ENCODE results near the gene MS4A12.
"Not testable (repeated sequence)": the region's sequence is repeated elsewhere in the genome, so short reads cannot be mapped to it uniquely, and the experiment has no call there.

Gene MS4A12

GRCh38 chr11:60492488-60493009 is at the start of gene MS4A12:
Gene MS4A12 (plus strand): TSS chr11:60492778. CDS start chr11:60497319, 4,541 bp downstream.
- no peak for DNase-seq

GRCh38 chr11:60447070-60447469 is 45.5 kb upstream of the MS4A12 start:
- no peak for DNase-seq

GRCh38 chr11:60447846-60448245 is 44.7 kb upstream of the MS4A12 start:
- no peak for DNase-seq

GRCh38 chr11:60451185-60451584 is 41.4 kb upstream of the MS4A12 start:
- DNase-seq = not testable (repeated sequence)

- no peak for DNase-seq
Observed at GRCh38 chr11:60454212-60454611, 38.4 kb upstream of the MS4A12 start.

- no peak for DNase-seq
Observed at GRCh38 chr11:60455531-60456042, 37.0 kb upstream of the MS4A12 start, which contains the start of gene MS4A1. Gene MS4A1 (plus strand): TSS chr11:60455847. CDS start chr11:60462375, 6,528 bp downstream.

GRCh38 chr11:60457576-60457975 is 35.0 kb upstream of the MS4A12 start:
- no peak for DNase-seq

GRCh38 chr11:60459345-60459744 is 33.2 kb upstream of the MS4A12 start:
- no peak for DNase-seq

- no peak for DNase-seq
Observed at GRCh38 chr11:60468829-60469228, 23.7 kb upstream of the MS4A12 start.

- no peak for DNase-seq
Observed at GRCh38 chr11:60469723-60470122, 22.9 kb upstream of the MS4A12 start.

GRCh38 chr11:60477035-60477445 is 15.5 kb upstream of the MS4A12 start:
- no peak for DNase-seq

GRCh38 chr11:60482361-60482760 is 10.2 kb upstream of the MS4A12 start:
- no peak for DNase-seq

- no peak for DNase-seq
Observed at GRCh38 chr11:60485987-60486386, 6.6 kb upstream of the MS4A12 start.

GRCh38 chr11:60493454-60493853 is 876 bp downstream of the MS4A12 start:
- DNase-seq = no peak

GRCh38 chr11:60498399-60498798 is 5.8 kb downstream of the MS4A12 start:
- DNase-seq = no peak

GRCh38 chr11:60498853-60499252 is 6.3 kb downstream of the MS4A12 start:
- DNase-seq = no peak

GRCh38 chr11:60500276-60500910 is 7.8 kb downstream of the MS4A12 start:
- no peak for DNase-seq

- DNase-seq = no peak
Observed at GRCh38 chr11:60502221-60502775, 9.7 kb downstream of the MS4A12 start.

- DNase-seq = no peak
Observed at GRCh38 chr11:60504219-60504905, 11.8 kb downstream of the MS4A12 start.

- not testable (repeated sequence) for DNase-seq
Observed at GRCh38 chr11:60509609-60510008, 17.0 kb downstream of the MS4A12 start.

- DNase-seq = not testable (repeated sequence)
Observed at GRCh38 chr11:60510209-60510608, 17.6 kb downstream of the MS4A12 start.

- no peak for DNase-seq
Observed at GRCh38 chr11:60511393-60511792, 18.8 kb downstream of the MS4A12 start.

GRCh38 chr11:60512651-60513225 is 20.2 kb downstream of the MS4A12 start:
- DNase-seq = no peak
